Ishikawa (cell line): ENCODE data around the gene PLCB4.

ENCODE experiments used
- CEBPB ChIP-seq: IDR thresholded peaks from 2 replicates; pipeline ENCODE4 v1.6.1; 2012
- MAX ChIP-seq: IDR thresholded peaks from 2 replicates; pipeline ENCODE4 v1.6.1; 2012
- RAD21 ChIP-seq: IDR thresholded peaks from 2 replicates; pipeline ENCODE4 v1.6.1; 2012; ENCODE audit warnings: low read depth
- REST ChIP-seq: IDR thresholded peaks from 2 replicates; pipeline ENCODE4 v1.6.1; 2012; ENCODE audit warnings: low read depth, mild to moderate bottlenecking
- TAF1 ChIP-seq: IDR thresholded peaks from 2 replicates; pipeline ENCODE4 v1.6.1; 2012; ENCODE audit warnings: low read depth, mild to moderate bottlenecking

- TF ChIP-seq CEBPB: no peak
- TF ChIP-seq REST: no peak
- no peak for TF ChIP-seq MAX
- no peak for TF ChIP-seq RAD21
- TF ChIP-seq TAF1: no peak
Observed at GRCh38 chr20:9141921-9142320, 73.0 kb downstream of the PLCB4 start.
